ENCODE results near the gene CPSF4L. TPM values are rescaled to one million over a fixed set of nuclear protein-coding genes. Genes with fewer than 3 reads are reported as not detected.
"Not testable (repeated sequence)": the region's sequence is repeated elsewhere in the genome, so short reads cannot be mapped to it uniquely, and the experiment has no call there.

Gene CPSF4L
- total and polyA plus RNA-seq, 2 experiments from 2014 or later: not detected

- TF ChIP-seq, protein P1, sequence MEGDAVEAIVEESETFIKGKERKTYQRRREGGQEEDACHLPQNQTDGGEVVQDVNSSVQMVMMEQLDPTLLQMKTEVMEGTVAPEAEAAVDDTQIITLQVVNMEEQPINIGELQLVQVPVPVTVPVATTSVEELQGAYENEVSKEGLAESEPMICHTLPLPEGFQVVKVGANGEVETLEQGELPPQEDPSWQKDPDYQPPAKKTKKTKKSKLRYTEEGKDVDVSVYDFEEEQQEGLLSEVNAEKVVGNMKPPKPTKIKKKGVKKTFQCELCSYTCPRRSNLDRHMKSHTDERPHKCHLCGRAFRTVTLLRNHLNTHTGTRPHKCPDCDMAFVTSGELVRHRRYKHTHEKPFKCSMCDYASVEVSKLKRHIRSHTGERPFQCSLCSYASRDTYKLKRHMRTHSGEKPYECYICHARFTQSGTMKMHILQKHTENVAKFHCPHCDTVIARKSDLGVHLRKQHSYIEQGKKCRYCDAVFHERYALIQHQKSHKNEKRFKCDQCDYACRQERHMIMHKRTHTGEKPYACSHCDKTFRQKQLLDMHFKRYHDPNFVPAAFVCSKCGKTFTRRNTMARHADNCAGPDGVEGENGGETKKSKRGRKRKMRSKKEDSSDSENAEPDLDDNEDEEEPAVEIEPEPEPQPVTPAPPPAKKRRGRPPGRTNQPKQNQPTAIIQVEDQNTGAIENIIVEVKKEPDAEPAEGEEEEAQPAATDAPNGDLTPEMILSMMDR (IDR thresholded peaks at IDR 0.05; ENCODE audit: low read depth, low read length): no peak
- Histone ChIP-seq H3K36me3 (no peaks in the 10 kb centered on the region), H3K4me3 (no peak overlapping the region), H3K27me3 (no peaks in the 10 kb centered on the region), H3K27ac (no peak overlapping the region), H3K4me1 (ENCODE audit: low read depth) (peaks cover 12% of the 10 kb centered on the region), H3K9me3 (ENCODE audit: low read depth) (no peaks in the 10 kb centered on the region)
- DNase-seq (ENCODE audit: low read depth in 1 of 2, low spot score in 1 of 2): no peak
Observed at GRCh38 chr17:73265646-73266640, 4.3 kb upstream of the CPSF4L start.

DNA sequence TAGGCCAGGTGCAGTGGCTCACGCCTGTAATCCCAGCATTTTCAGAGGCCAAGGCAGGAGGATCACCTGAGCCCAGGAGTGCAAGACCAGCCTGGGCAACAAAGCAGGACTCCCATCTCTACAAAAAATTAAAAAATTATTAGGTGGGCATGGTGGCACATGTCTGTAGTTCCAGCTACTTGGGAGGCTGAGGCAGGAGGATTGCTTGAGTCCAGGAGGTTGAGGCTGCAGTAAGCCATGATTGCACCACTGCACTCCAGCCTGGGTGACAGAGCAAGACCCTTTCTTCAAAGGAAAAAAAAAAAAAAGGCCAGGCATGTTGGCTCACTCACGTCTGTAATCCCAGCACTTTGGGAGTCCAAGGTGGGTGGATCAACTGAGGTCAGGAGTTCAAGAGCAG lies 2.8 kb upstream of the CPSF4L start:
- H3K36me3 ChIP-seq; H3K4me3 ChIP-seq; DNase-seq (ENCODE audit: low read depth in 1 of 2, low spot score in 1 of 2); H3K9me3 ChIP-seq (ENCODE audit: low read depth); H3K27me3 ChIP-seq; H3K27ac ChIP-seq: not testable (repeated sequence)
- H3K4me1 ChIP-seq (ENCODE audit: low read depth): peaks cover 12% of the 10 kb centered on the region

- Histone ChIP-seq H3K27me3 (no peaks in the 10 kb centered on the region), H3K4me3 (no peak overlapping the region), H3K9me3 (ENCODE audit: low read depth) (no peaks in the 10 kb centered on the region), H3K36me3 (no peaks in the 10 kb centered on the region), H3K4me1 (ENCODE audit: low read depth) (peaks cover 12% of the 10 kb centered on the region), H3K27ac (no peak overlapping the region)
- DNase-seq (ENCODE audit: low read depth in 1 of 2, low spot score in 1 of 2): peak in 1 of 2 donors; percentile 38
- TF ChIP-seq, protein P1 (IDR thresholded peaks at IDR 0.05; ENCODE audit: low read depth, low read length): no peak
Observed at GRCh38 chr17:73262676-73263642, 1.3 kb upstream of the CPSF4L start.

- peaks cover 12% of the 10 kb centered on the region for H3K4me1 ChIP-seq (ENCODE audit: low read depth)
- H3K36me3 ChIP-seq: no peaks in the 10 kb centered on the region
- H3K27me3 ChIP-seq: no peaks in the 10 kb centered on the region
- no peak for DNase-seq (ENCODE audit: low read depth in 1 of 2, low spot score in 1 of 2)
- H3K27ac ChIP-seq: no peak overlapping the region
- no peaks in the 10 kb centered on the region for H3K9me3 ChIP-seq (ENCODE audit: low read depth)
- TF ChIP-seq, protein P1 (IDR thresholded peaks at IDR 0.05; ENCODE audit: low read depth, low read length): no peak
- no peak overlapping the region for H3K4me3 ChIP-seq
Observed at GRCh38 chr17:73261952-73262675, 434 bp upstream of the CPSF4L start.

- Histone ChIP-seq H3K27ac (no peak overlapping the region), H3K4me1 (ENCODE audit: low read depth) (peaks cover 5% of the 10 kb centered on the region), H3K9me3 (ENCODE audit: low read depth) (no peaks in the 10 kb centered on the region), H3K36me3 (no peaks in the 10 kb centered on the region), H3K27me3 (no peaks in the 10 kb centered on the region), H3K4me3 (no peak overlapping the region)
- TF ChIP-seq, protein P1 (IDR thresholded peaks at IDR 0.05; ENCODE audit: low read depth, low read length): no peak
- no peak for DNase-seq (ENCODE audit: low read depth in 1 of 2, low spot score in 1 of 2)
Observed at GRCh38 chr17:73257516-73257915, 4.2 kb downstream of the CPSF4L start.
